ENCODE data around the gene CHIC2. TPM values are rescaled to one million over a fixed set of nuclear protein-coding genes. Genes with fewer than 3 reads are reported as not detected.

Gene CHIC2
- polyA plus RNA-seq, 3 donors, result 23.1 to 83.3 (median 73.4) TPM

DNA sequence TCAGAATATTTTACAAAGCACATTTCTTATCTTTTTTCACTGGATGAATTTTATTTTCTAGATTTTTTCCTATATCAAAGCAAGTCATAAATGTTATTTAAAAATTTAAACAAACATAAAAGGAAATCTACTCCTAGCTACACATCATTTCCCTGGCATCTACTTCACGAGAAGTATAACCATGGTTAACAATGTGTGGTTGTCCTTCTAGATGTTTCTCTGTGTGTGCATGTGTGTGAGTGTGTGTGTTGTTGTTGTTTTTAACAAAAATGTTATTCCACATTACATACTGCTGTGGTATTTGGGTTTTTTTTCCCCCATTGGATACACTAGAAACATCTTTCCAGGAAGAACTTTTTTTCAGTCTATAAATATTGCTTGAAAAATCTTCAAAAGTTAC is 103.1 kb downstream of the CHIC2 start:
- Histone ChIP-seq H3K36me3 (replicated peaks in 1 of 2; ENCODE audit: control insufficient read depth in 1 of 2, insufficient read depth in 2 of 2, low read length in 2 of 2) (no peaks in the 10 kb centered on the region), H3K4me3 (replicated peaks in 1 of 3; ENCODE audit: low read depth in 2 of 3, low read length in 3 of 3) (no peak overlapping the region), H3K27me3 (ENCODE audit: control insufficient read depth in 2 of 2, insufficient read depth in 2 of 2, low read length in 2 of 2) (no peaks in the 10 kb centered on the region), H3K9me3 (replicated peaks in 1 of 2; ENCODE audit: control insufficient read depth in 1 of 2, insufficient read depth in 1 of 2, low read length in 2 of 2) (no peaks in the 10 kb centered on the region), H3K27ac (ENCODE audit: low read depth in 1 of 2, low read length in 2 of 2) (no peak overlapping the region), H3K4me2 (replicated peaks; ENCODE audit: extremely low read depth, low read length, poor library complexity, severe bottlenecking) (no peak overlapping the region), H3K9ac (ENCODE audit: insufficient read depth, low read length, poor library complexity, severe bottlenecking) (no peak overlapping the region), H3K79me2 (ENCODE audit: insufficient read depth, low read length) (no peaks in the 10 kb centered on the region), H2AFZ (ENCODE audit: insufficient read depth, low read depth, low read length, poor library complexity, severe bottlenecking) (no peak overlapping the region), H3K4me1 (ENCODE audit: control insufficient read depth in 1 of 2, insufficient read depth in 2 of 2, low read length in 2 of 2) (no peaks in the 10 kb centered on the region), H4K20me1 (ENCODE audit: insufficient read depth, low read length) (no peaks in the 10 kb centered on the region)
- no peak for DNase-seq
- Mint-ChIP-seq H3K27me3 (ENCODE audit: low read depth in 3 of 3) (peaks cover 0 to 3% (median 0%) of the 10 kb centered on the region in 3 donors), H3K9me3 (peaks cover 0 to 2% (median 0%) of the 10 kb centered on the region in 7 donors), H3K36me3 (no peaks in the 10 kb centered on the region), H3K27ac (no peak overlapping the region), H3K4me1 (no peaks in the 10 kb centered on the region), H3K4me3 (no peak overlapping the region)
- intact Hi-C loops (cut with micrococcal nuclease), result no loop called here
- TF ChIP-seq, protein P1, sequence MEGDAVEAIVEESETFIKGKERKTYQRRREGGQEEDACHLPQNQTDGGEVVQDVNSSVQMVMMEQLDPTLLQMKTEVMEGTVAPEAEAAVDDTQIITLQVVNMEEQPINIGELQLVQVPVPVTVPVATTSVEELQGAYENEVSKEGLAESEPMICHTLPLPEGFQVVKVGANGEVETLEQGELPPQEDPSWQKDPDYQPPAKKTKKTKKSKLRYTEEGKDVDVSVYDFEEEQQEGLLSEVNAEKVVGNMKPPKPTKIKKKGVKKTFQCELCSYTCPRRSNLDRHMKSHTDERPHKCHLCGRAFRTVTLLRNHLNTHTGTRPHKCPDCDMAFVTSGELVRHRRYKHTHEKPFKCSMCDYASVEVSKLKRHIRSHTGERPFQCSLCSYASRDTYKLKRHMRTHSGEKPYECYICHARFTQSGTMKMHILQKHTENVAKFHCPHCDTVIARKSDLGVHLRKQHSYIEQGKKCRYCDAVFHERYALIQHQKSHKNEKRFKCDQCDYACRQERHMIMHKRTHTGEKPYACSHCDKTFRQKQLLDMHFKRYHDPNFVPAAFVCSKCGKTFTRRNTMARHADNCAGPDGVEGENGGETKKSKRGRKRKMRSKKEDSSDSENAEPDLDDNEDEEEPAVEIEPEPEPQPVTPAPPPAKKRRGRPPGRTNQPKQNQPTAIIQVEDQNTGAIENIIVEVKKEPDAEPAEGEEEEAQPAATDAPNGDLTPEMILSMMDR (IDR thresholded peaks at IDR 0.05), result no peak
- WGBS (ENCODE audit: insufficient coverage), result no CpG with 5 or more reads among the region's 1 CpG

DNA sequence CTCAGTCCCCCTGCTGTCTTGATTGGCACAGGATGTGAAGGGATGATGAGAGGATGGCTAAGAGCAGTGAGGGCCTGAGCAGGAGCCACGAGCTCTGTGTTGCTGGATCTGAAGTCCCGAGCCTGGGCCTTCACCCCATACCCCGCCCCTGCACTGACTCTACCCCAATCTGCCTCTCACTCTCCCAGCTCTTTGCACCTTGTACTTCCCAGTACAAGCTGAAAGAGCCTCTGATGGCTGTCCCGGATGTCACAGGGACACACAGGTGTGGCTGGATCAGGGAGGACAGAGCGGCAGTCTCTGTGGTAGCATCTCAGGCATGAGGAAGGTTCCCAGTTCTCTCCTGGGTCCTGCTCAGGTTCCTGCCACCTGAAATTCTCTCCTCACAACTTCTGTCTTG is 103.6 kb downstream of the CHIC2 start:
- H3K4me1 ChIP-seq (ENCODE audit: control insufficient read depth in 1 of 2, insufficient read depth in 2 of 2, low read length in 2 of 2), result no peaks in the 10 kb centered on the region
- H3K4me3 Mint-ChIP-seq, result no peak overlapping the region
- DNase-seq, result no peak
- no peaks in the 10 kb centered on the region for H4K20me1 ChIP-seq (ENCODE audit: insufficient read depth, low read length)
- peaks cover 0 to 3% (median 0%) of the 10 kb centered on the region in 3 donors for H3K27me3 Mint-ChIP-seq (ENCODE audit: low read depth in 3 of 3)
- H3K9me3 Mint-ChIP-seq, result peaks cover 0 to 2% (median 0%) of the 10 kb centered on the region in 7 donors
- H3K36me3 ChIP-seq (replicated peaks in 1 of 2; ENCODE audit: control insufficient read depth in 1 of 2, insufficient read depth in 2 of 2, low read length in 2 of 2), result no peaks in the 10 kb centered on the region
- H3K4me2 ChIP-seq (replicated peaks; ENCODE audit: extremely low read depth, low read length, poor library complexity, severe bottlenecking), result no peak overlapping the region
- no peaks in the 10 kb centered on the region for H3K4me1 Mint-ChIP-seq
- H3K4me3 ChIP-seq (replicated peaks in 1 of 3; ENCODE audit: low read depth in 2 of 3, low read length in 3 of 3), result no peak overlapping the region
- no peaks in the 10 kb centered on the region for H3K9me3 ChIP-seq (replicated peaks in 1 of 2; ENCODE audit: control insufficient read depth in 1 of 2, insufficient read depth in 1 of 2, low read length in 2 of 2)
- H2AFZ ChIP-seq (ENCODE audit: insufficient read depth, low read depth, low read length, poor library complexity, severe bottlenecking), result no peak overlapping the region
- WGBS (ENCODE audit: insufficient coverage), result 100% methylated on average over 2 of the region's 5 CpGs
- intact Hi-C loops (cut with micrococcal nuclease), result no loop called here
- H3K79me2 ChIP-seq (ENCODE audit: insufficient read depth, low read length), result no peaks in the 10 kb centered on the region
- H3K9ac ChIP-seq (ENCODE audit: insufficient read depth, low read length, poor library complexity, severe bottlenecking), result no peak overlapping the region
- H3K27me3 ChIP-seq (ENCODE audit: control insufficient read depth in 2 of 2, insufficient read depth in 2 of 2, low read length in 2 of 2), result no peaks in the 10 kb centered on the region
- H3K27ac ChIP-seq (ENCODE audit: low read depth in 1 of 2, low read length in 2 of 2), result no peak overlapping the region
- peak overlapping the region in 1 of 7 donors; percentile 72 for H3K27ac Mint-ChIP-seq
- TF ChIP-seq, protein P1 (IDR thresholded peaks at IDR 0.05), result no peak
- no peaks in the 10 kb centered on the region for H3K36me3 Mint-ChIP-seq

Small RNA genes within 50 kb of the gene (small RNA-seq; reads per million reads assigned to genes)
- gene AC110792.1 (ENCODE audit: insufficient read length, low read depth) (not detected), gene AC110792.3 (ENCODE audit: insufficient read length, low read depth) (not detected)

Other genes with a start within 250 kb of the CHIC2 start
- not detected for gene GSX2, start 35.6 kb upstream of the CHIC2 start, polyA plus RNA-seq
- not detected for gene PDGFRA, start 164.7 kb upstream of the CHIC2 start, polyA plus RNA-seq

Data from CD14-positive monocyte (primary cell).